ENCODE data around the gene CFD. TPM values are rescaled to one million over a fixed set of nuclear protein-coding genes. Genes with fewer than 3 reads are reported as not detected.

Gene CFD
- polyA plus RNA-seq, 1 donor from 2014 or later, result 5.3 TPM

DNA sequence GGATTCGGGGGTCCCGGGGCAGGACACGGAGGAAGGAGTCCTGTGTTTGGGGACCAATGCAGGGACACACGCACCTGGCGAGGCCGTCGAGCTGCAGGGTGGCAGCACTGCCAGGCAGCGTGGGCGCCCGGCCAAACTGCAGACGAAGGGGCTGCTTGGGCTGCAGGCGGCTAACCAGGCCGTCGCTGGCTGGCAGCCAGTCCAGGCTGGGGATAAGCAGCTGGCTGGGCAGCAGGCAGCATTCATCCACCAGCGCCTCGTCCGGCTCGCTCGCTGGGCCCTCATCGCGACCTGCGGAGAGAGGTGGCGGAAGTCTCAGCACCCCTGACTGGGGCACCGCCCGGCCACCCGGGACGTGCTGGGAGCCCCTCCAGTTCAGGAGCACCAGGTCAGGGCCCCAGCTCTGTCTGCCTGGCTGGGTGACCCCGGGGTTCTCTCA, 11.5 kb downstream of the CFD start:
- Histone ChIP-seq H3K4me3 (ENCODE audit: low read length) (no peak overlapping the region), H4K20me1 (ENCODE audit: insufficient read depth) (no peaks in the 10 kb centered on the region), H3K27me3 (ENCODE audit: insufficient read depth, low read depth, low read length) (no peaks in the 10 kb centered on the region), H3K4me2 (ENCODE audit: low read length) (no peak overlapping the region), H3K9me2 (ENCODE audit: insufficient read depth, low read length) (no peaks in the 10 kb centered on the region), H3K9me3 (ENCODE audit: low read length) (no peaks in the 10 kb centered on the region), H3K9ac (ENCODE audit: low read length) (no peak overlapping the region), H2AFZ (ENCODE audit: low read depth, low read length) (no peak overlapping the region), H3K27ac (ENCODE audit: low read length) (no peak overlapping the region), H3K79me2 (replicated peaks; ENCODE audit: insufficient read depth, low read length) (no peaks in the 10 kb centered on the region), H3F3A (ENCODE audit: insufficient read depth, low read length, poor library complexity, severe bottlenecking) (no peaks in the 10 kb centered on the region), H3K36me3 (ENCODE audit: insufficient read depth, low read length) (no peaks in the 10 kb centered on the region)
- no peak for TF ChIP-seq EP300 (conservative IDR thresholded peaks at IDR 0.05; ENCODE audit: poor library complexity, severe bottlenecking)
- no peak for TF ChIP-seq RAD21 (conservative IDR thresholded peaks at IDR 0.05)
- TF ChIP-seq, protein P1, sequence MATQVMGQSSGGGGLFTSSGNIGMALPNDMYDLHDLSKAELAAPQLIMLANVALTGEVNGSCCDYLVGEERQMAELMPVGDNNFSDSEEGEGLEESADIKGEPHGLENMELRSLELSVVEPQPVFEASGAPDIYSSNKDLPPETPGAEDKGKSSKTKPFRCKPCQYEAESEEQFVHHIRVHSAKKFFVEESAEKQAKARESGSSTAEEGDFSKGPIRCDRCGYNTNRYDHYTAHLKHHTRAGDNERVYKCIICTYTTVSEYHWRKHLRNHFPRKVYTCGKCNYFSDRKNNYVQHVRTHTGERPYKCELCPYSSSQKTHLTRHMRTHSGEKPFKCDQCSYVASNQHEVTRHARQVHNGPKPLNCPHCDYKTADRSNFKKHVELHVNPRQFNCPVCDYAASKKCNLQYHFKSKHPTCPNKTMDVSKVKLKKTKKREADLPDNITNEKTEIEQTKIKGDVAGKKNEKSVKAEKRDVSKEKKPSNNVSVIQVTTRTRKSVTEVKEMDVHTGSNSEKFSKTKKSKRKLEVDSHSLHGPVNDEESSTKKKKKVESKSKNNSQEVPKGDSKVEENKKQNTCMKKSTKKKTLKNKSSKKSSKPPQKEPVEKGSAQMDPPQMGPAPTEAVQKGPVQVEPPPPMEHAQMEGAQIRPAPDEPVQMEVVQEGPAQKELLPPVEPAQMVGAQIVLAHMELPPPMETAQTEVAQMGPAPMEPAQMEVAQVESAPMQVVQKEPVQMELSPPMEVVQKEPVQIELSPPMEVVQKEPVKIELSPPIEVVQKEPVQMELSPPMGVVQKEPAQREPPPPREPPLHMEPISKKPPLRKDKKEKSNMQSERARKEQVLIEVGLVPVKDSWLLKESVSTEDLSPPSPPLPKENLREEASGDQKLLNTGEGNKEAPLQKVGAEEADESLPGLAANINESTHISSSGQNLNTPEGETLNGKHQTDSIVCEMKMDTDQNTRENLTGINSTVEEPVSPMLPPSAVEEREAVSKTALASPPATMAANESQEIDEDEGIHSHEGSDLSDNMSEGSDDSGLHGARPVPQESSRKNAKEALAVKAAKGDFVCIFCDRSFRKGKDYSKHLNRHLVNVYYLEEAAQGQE (IDR thresholded peaks at IDR 0.05; ENCODE audit: borderline replicate concordance), result no peak

DNA sequence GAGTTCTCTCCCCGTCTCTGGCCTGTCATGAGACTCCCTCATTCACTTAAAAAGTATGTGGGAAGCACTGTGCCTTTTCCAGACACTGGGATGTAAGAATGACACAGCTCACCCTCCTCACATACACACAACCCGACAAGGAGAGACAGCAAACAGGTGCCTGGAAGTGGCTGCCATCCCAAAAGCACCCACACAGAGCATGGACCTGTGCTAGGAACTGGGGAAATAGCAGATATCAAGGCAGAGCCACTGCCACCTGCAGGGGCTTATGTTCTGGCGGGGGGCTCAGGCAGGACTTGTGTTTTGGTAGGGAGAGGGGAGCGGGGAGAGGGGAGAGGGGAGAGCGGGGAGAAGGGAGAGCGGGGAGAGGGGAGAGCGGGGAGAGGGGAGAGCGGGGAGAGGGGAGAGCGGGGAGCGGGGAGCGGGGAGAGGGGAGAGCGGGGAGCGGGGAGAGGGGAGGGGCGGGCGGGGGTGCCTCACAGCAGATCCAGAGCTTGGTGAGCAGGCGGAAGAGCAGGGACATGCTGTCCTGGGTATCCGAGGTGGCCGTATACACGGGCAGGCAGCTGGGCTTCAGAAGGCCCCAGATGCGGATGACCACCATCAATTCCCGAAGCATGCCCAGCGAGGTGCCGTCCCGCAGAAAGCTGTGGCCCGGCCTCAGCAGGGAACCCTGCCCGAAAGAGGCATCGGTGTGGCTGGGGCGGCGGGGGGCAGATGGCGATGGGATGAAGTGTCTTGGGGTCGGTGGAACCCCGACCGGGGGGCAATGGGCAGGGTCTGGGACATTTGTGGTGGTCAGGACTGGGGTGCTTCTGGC, 12.2 kb downstream of the CFD start:
- Histone ChIP-seq H3K9me2 (ENCODE audit: insufficient read depth, low read length) (no peaks in the 10 kb centered on the region), H3K27ac (ENCODE audit: low read length) (no peak overlapping the region), H3K4me2 (ENCODE audit: low read length) (no peak overlapping the region), H3F3A (ENCODE audit: insufficient read depth, low read length, poor library complexity, severe bottlenecking) (no peaks in the 10 kb centered on the region), H3K9me3 (ENCODE audit: low read length) (no peaks in the 10 kb centered on the region), H4K20me1 (ENCODE audit: insufficient read depth) (no peaks in the 10 kb centered on the region), H3K79me2 (replicated peaks; ENCODE audit: insufficient read depth, low read length) (no peaks in the 10 kb centered on the region), H3K36me3 (ENCODE audit: insufficient read depth, low read length) (no peaks in the 10 kb centered on the region), H3K9ac (ENCODE audit: low read length) (no peak overlapping the region), H3K4me3 (ENCODE audit: low read length) (no peak overlapping the region), H2AFZ (ENCODE audit: low read depth, low read length) (no peak overlapping the region), H3K27me3 (ENCODE audit: insufficient read depth, low read depth, low read length) (no peaks in the 10 kb centered on the region)
- no peak for TF ChIP-seq SMC3 (conservative IDR thresholded peaks at IDR 0.05; ENCODE audit: poor library complexity)
- TF ChIP-seq EZH2 (IDR thresholded peaks at IDR 0.05; ENCODE audit: borderline replicate concordance, insufficient read depth, low read length, poor library complexity, severe bottlenecking), result no peak
- no peak for TF ChIP-seq TAF1 (IDR thresholded peaks at IDR 0.05; ENCODE audit: low read depth)
- TF ChIP-seq, protein P1 (IDR thresholded peaks at IDR 0.05; ENCODE audit: borderline replicate concordance), result no peak
